Thyroid gland (tissue), 4 donors: ENCODE data around the gene CCDC192.

ENCODE experiments used
- POLR2A ChIP-seq, 2 donors: fragments of 450-650 bp; IDR thresholded peaks; one replicate each; pipeline ENCODE4 v1.6.1; 2017; ENCODE audit warnings: antibody characterized with exemption in 2 of 2, mild to moderate bottlenecking in 2 of 2, moderate library complexity in 1 of 2
- TF ChIP-seq, protein P1 (sequence below), 6 experiments: fragments of 200-600 bp in 3 of 6; fragments of 450-650 bp in 3 of 6; sonication (generic) in 3 of 6; IDR thresholded peaks; one replicate each; pipeline ENCODE4 v1.5.1; 2016 to 2019; ENCODE audit warnings: antibody characterized with exemption in 6 of 6, mild to moderate bottlenecking in 2 of 6, inconsistent platforms in 1 of 6, moderate library complexity in 1 of 6

DNA sequence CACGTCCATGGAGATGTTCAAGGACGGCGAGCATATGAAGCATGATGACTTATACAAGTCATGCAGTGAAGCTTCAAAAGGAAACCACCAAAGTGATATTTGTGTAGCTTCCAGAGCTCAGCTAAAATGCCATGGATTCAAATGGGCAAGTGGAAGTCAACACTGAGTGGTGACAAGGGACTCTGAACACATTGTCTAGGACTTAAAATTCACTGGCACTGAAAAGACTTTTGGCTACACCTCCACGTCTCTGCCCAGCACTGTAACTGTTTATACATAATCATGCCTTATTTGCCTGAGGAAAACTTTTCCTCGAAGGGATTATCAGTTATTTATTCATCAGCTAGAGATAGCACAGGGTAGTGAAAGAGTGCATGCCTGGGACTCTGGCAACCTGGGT, 39.1 kb upstream of the CCDC192 start:
- TF ChIP-seq, protein P1, sequence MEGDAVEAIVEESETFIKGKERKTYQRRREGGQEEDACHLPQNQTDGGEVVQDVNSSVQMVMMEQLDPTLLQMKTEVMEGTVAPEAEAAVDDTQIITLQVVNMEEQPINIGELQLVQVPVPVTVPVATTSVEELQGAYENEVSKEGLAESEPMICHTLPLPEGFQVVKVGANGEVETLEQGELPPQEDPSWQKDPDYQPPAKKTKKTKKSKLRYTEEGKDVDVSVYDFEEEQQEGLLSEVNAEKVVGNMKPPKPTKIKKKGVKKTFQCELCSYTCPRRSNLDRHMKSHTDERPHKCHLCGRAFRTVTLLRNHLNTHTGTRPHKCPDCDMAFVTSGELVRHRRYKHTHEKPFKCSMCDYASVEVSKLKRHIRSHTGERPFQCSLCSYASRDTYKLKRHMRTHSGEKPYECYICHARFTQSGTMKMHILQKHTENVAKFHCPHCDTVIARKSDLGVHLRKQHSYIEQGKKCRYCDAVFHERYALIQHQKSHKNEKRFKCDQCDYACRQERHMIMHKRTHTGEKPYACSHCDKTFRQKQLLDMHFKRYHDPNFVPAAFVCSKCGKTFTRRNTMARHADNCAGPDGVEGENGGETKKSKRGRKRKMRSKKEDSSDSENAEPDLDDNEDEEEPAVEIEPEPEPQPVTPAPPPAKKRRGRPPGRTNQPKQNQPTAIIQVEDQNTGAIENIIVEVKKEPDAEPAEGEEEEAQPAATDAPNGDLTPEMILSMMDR (IDR thresholded peaks at IDR 0.05) = no peak
- no peak for TF ChIP-seq POLR2A (IDR thresholded peaks at IDR 0.05)
